Mesenchymal stem cell (in vitro differentiated cells and primary cell): ENCODE data around the gene DEPDC5.

Experiments used
- DNase-seq: peaks from one replicate; pipeline ENCODE4 v3.0.0-alpha.2; 2013
- H2AFZ ChIP-seq: one replicate; pipeline ENCODE4 v1.6.1; 2013; ENCODE audit warnings: low read depth, mild to moderate bottlenecking, control low read depth, inconsistent platforms, low read length, moderate library complexity
- H2AK5ac ChIP-seq: 2 replicates; pipeline ENCODE4 v1.6.1; 2013; ENCODE audit warnings: low read length, moderate library complexity, mild to moderate bottlenecking, inconsistent platforms; ENCODE audit not compliant: severe bottlenecking
- H2BK120ac ChIP-seq: one replicate; pipeline ENCODE4 v1.6.1; 2013; ENCODE audit warnings: low read depth, mild to moderate bottlenecking, inconsistent platforms, low read length, moderate library complexity
- H2BK12ac ChIP-seq, 2 experiments: one replicate each; pipeline ENCODE4 v1.6.1; 2013; ENCODE audit warnings: inconsistent platforms in 2 of 2, low read length in 2 of 2, mild to moderate bottlenecking in 2 of 2, moderate library complexity in 2 of 2, control low read depth in 1 of 2
- H2BK15ac ChIP-seq: one replicate; pipeline ENCODE4 v1.6.1; 2013; ENCODE audit warnings: mild to moderate bottlenecking, low read depth, inconsistent platforms; ENCODE audit not compliant: poor library complexity, severe bottlenecking
- H2BK5ac ChIP-seq: 2 replicates; pipeline ENCODE4 v1.6.1; 2013; ENCODE audit warnings: low read depth, mild to moderate bottlenecking, low read length, control low read depth, inconsistent platforms; ENCODE audit not compliant: poor library complexity, severe bottlenecking
- H3K14ac ChIP-seq, 2 experiments: one replicate each; pipeline ENCODE4 v1.6.1; 2013; ENCODE audit warnings: inconsistent platforms in 2 of 2, low read length in 2 of 2, control low read depth in 1 of 2, mild to moderate bottlenecking in 1 of 2, moderate library complexity in 1 of 2
- H3K18ac ChIP-seq, 2 experiments: one replicate each; pipeline ENCODE4 v1.6.1; 2013; ENCODE audit warnings: inconsistent platforms in 2 of 2, low read length in 2 of 2, control low read depth in 1 of 2, low read depth in 1 of 2, mild to moderate bottlenecking in 1 of 2
- H3K23ac ChIP-seq, 2 experiments: one replicate each; pipeline ENCODE4 v1.6.1; 2013; ENCODE audit warnings: inconsistent platforms in 2 of 2, low read length in 2 of 2, mild to moderate bottlenecking in 2 of 2, moderate library complexity in 2 of 2, control low read depth in 1 of 2
- H3K27ac ChIP-seq: 2 replicates; pipeline ENCODE4 v1.5.1; 2013; ENCODE audit warnings: mild to moderate bottlenecking, moderate library complexity, low read length, control low read depth, inconsistent platforms; ENCODE audit not compliant: poor library complexity, severe bottlenecking
- H3K27me3 ChIP-seq, 2 experiments: 2 replicates each; pipeline versions ENCODE4 v1.6.1 to v1.7.0; 2013; ENCODE audit warnings: low read length in 2 of 2, mild to moderate bottlenecking in 2 of 2, moderate library complexity in 2 of 2, control low read depth in 1 of 2, inconsistent platforms in 1 of 2; ENCODE audit not compliant: control insufficient read depth in 1 of 2, insufficient read depth in 1 of 2
- H3K36me3 ChIP-seq, 2 experiments: 2 replicates each; pipeline versions ENCODE4 v1.6.1 to v1.7.0; 2013; ENCODE audit warnings: low read length in 2 of 2, control low read depth in 1 of 2, inconsistent platforms in 1 of 2, low read depth in 1 of 2, mild to moderate bottlenecking in 1 of 2; ENCODE audit not compliant: insufficient read depth in 2 of 2, control insufficient read depth in 1 of 2
- H3K4ac ChIP-seq, 2 experiments: one replicate each; pipeline ENCODE4 v1.6.1; 2013; ENCODE audit warnings: inconsistent platforms in 2 of 2, low read length in 2 of 2, mild to moderate bottlenecking in 2 of 2, moderate library complexity in 2 of 2, control low read depth in 1 of 2, low read depth in 1 of 2
- H3K4me1 ChIP-seq: 2 replicates; pipeline ENCODE4 v1.6.1; 2013; ENCODE audit warnings: low read depth, low read length, control low read depth; ENCODE audit not compliant: control insufficient read depth, insufficient read depth
- H3K4me2 ChIP-seq: 2 replicates; pipeline ENCODE4 v1.6.1; 2013; ENCODE audit warnings: low read length, mild to moderate bottlenecking, inconsistent platforms; ENCODE audit not compliant: poor library complexity, severe bottlenecking
- H3K4me3 ChIP-seq, 2 experiments: 2 replicates each; pipeline versions ENCODE4 v1.5.1 to v1.7.0; 2013; ENCODE audit warnings: low read length in 2 of 2, mild to moderate bottlenecking in 2 of 2, control low read depth in 1 of 2, low read depth in 1 of 2; ENCODE audit not compliant: insufficient read depth in 1 of 2
- H3K79me1 ChIP-seq: replicated peaks from 2 replicates; pipeline ENCODE4 v1.6.1; 2013; ENCODE audit warnings: mild to moderate bottlenecking, control low read depth, low read length, inconsistent platforms; ENCODE audit not compliant: poor library complexity, severe bottlenecking
- H3K9ac ChIP-seq: 2 replicates; pipeline ENCODE4 v1.7.0; 2013; ENCODE audit warnings: mild to moderate bottlenecking, low read length, moderate library complexity
- H3K9me3 ChIP-seq: 2 replicates; pipeline ENCODE4 v1.7.0; 2013; ENCODE audit warnings: mild to moderate bottlenecking, low read length; ENCODE audit not compliant: control insufficient read depth
- H4K8ac ChIP-seq: one replicate; pipeline ENCODE4 v1.6.1; 2013; ENCODE audit warnings: inconsistent platforms, mild to moderate bottlenecking, low read length, moderate library complexity
- H4K91ac ChIP-seq: one replicate; pipeline ENCODE4 v1.6.1; 2013; ENCODE audit warnings: mild to moderate bottlenecking, low read length, inconsistent platforms
- WGBS: methylation state at CpG from one replicate; pipeline ENCODE4 v1.1.7; 2013; ENCODE audit warnings: mixed read lengths; 5-methylcytosine and 5-hydroxymethylcytosine counted together

Gene DEPDC5

GRCh38 chr22:31925056-31925455 lies 171.2 kb downstream of the DEPDC5 start:
- H2AK5ac ChIP-seq: no peak overlapping the region
- H3K14ac ChIP-seq: no peak overlapping the region
- H2AFZ ChIP-seq: no peak overlapping the region
- H2BK15ac ChIP-seq: no peak overlapping the region
- peaks cover 4% of the 10 kb centered on the region for H3K4me1 ChIP-seq
- no peak overlapping the region for H4K8ac ChIP-seq
- H3K4me3 ChIP-seq: no peak overlapping the region
- H2BK120ac ChIP-seq: no peak overlapping the region
- no peaks in the 10 kb centered on the region for H3K9me3 ChIP-seq
- no peak overlapping the region for H3K9ac ChIP-seq
- peaks cover 4 to 29% of the 10 kb centered on the region in 2 experiments for H3K27me3 ChIP-seq
- H2BK5ac ChIP-seq: no peak overlapping the region
- no peak overlapping the region for H4K91ac ChIP-seq
- H2BK12ac ChIP-seq: no peak overlapping the region
- H3K23ac ChIP-seq: no peak overlapping the region
- H3K4me2 ChIP-seq: no peak overlapping the region
- H3K79me1 ChIP-seq: no peaks in the 10 kb centered on the region
- WGBS: 95% methylated on average over 1 of the region's 1 CpG
- H3K18ac ChIP-seq: no peak overlapping the region
- no peak for DNase-seq
- no peaks in the 10 kb centered on the region for H3K36me3 ChIP-seq
- H3K27ac ChIP-seq: no peak overlapping the region
- no peak overlapping the region for H3K4ac ChIP-seq

GRCh38 chr22:31926024-31926423 lies 172.2 kb downstream of the DEPDC5 start:
- no peak overlapping the region for H3K23ac ChIP-seq
- no peak overlapping the region for H3K27ac ChIP-seq
- H3K9ac ChIP-seq: no peak overlapping the region
- WGBS: 92% methylated on average over 1 of the region's 1 CpG
- no peak overlapping the region for H2BK5ac ChIP-seq
- no peak overlapping the region for H3K18ac ChIP-seq
- peaks cover 4 to 26% of the 10 kb centered on the region in 2 experiments for H3K27me3 ChIP-seq
- H3K4me1 ChIP-seq: peaks cover 4% of the 10 kb centered on the region
- H3K4me3 ChIP-seq: no peak overlapping the region
- no peak overlapping the region for H3K4me2 ChIP-seq
- no peak overlapping the region for H4K91ac ChIP-seq
- no peak overlapping the region for H2BK15ac ChIP-seq
- H2AK5ac ChIP-seq: no peak overlapping the region
- H3K79me1 ChIP-seq: no peaks in the 10 kb centered on the region
- no peak overlapping the region for H4K8ac ChIP-seq
- H3K14ac ChIP-seq: no peak overlapping the region
- no peak overlapping the region for H2BK12ac ChIP-seq
- no peak overlapping the region for H2BK120ac ChIP-seq
- no peak for DNase-seq
- H3K36me3 ChIP-seq: no peaks in the 10 kb centered on the region
- H2AFZ ChIP-seq: no peak overlapping the region
- H3K9me3 ChIP-seq: no peaks in the 10 kb centered on the region
- no peak overlapping the region for H3K4ac ChIP-seq

GRCh38 chr22:31926969-31927368 lies 173.2 kb downstream of the DEPDC5 start:
- no peak overlapping the region for H2AK5ac ChIP-seq
- H4K91ac ChIP-seq: no peak overlapping the region
- peaks cover 4 to 26% of the 10 kb centered on the region in 2 experiments for H3K27me3 ChIP-seq
- H2AFZ ChIP-seq: no peak overlapping the region
- no peak overlapping the region for H3K23ac ChIP-seq
- no peak overlapping the region for H3K4me2 ChIP-seq
- no peak overlapping the region for H2BK120ac ChIP-seq
- H3K36me3 ChIP-seq: no peaks in the 10 kb centered on the region
- no peak overlapping the region for H2BK5ac ChIP-seq
- no peaks in the 10 kb centered on the region for H3K79me1 ChIP-seq
- H3K18ac ChIP-seq: no peak overlapping the region
- H3K9me3 ChIP-seq: no peaks in the 10 kb centered on the region
- H3K14ac ChIP-seq: no peak overlapping the region
- no peak overlapping the region for H2BK15ac ChIP-seq
- no peak overlapping the region for H3K4me3 ChIP-seq
- no peak overlapping the region for H4K8ac ChIP-seq
- no peak overlapping the region for H3K27ac ChIP-seq
- H3K4ac ChIP-seq: no peak overlapping the region
- no peak overlapping the region for H2BK12ac ChIP-seq
- DNase-seq: no peak
- H3K4me1 ChIP-seq: peaks cover 4% of the 10 kb centered on the region
- H3K9ac ChIP-seq: no peak overlapping the region

GRCh38 chr22:31927562-31927961 lies 173.7 kb downstream of the DEPDC5 start:
- H3K9me3 ChIP-seq: no peaks in the 10 kb centered on the region
- no peak overlapping the region for H4K91ac ChIP-seq
- no peak overlapping the region for H4K8ac ChIP-seq
- H3K23ac ChIP-seq: no peak overlapping the region
- no peak overlapping the region for H3K18ac ChIP-seq
- H3K4me3 ChIP-seq: no peak overlapping the region
- no peak overlapping the region for H2BK15ac ChIP-seq
- no peak overlapping the region for H3K14ac ChIP-seq
- no peak overlapping the region for H2AFZ ChIP-seq
- H2BK120ac ChIP-seq: no peak overlapping the region
- no peaks in the 10 kb centered on the region for H3K79me1 ChIP-seq
- H3K36me3 ChIP-seq: no peaks in the 10 kb centered on the region
- no peak overlapping the region for H2BK12ac ChIP-seq
- H2BK5ac ChIP-seq: no peak overlapping the region
- no peak overlapping the region for H3K4me2 ChIP-seq
- H3K27me3 ChIP-seq: peaks cover 4 to 26% of the 10 kb centered on the region in 2 experiments
- H2AK5ac ChIP-seq: no peak overlapping the region
- no peak overlapping the region for H3K4ac ChIP-seq
- DNase-seq: no peak
- H3K9ac ChIP-seq: no peak overlapping the region
- WGBS: 81% methylated on average over 3 of the region's 3 CpGs
- H3K4me1 ChIP-seq: peaks cover 4% of the 10 kb centered on the region
- H3K27ac ChIP-seq: no peak overlapping the region
